Measurements from ENCODE around the gene FGFR3. TPM values are rescaled to one million over a fixed set of nuclear protein-coding genes. Genes with fewer than 3 reads are reported as not detected.

The FGFR3 gene
- 24.0 TPM for polyA plus RNA-seq (2012; ENCODE audit: insufficient read length, low read depth)

DNA sequence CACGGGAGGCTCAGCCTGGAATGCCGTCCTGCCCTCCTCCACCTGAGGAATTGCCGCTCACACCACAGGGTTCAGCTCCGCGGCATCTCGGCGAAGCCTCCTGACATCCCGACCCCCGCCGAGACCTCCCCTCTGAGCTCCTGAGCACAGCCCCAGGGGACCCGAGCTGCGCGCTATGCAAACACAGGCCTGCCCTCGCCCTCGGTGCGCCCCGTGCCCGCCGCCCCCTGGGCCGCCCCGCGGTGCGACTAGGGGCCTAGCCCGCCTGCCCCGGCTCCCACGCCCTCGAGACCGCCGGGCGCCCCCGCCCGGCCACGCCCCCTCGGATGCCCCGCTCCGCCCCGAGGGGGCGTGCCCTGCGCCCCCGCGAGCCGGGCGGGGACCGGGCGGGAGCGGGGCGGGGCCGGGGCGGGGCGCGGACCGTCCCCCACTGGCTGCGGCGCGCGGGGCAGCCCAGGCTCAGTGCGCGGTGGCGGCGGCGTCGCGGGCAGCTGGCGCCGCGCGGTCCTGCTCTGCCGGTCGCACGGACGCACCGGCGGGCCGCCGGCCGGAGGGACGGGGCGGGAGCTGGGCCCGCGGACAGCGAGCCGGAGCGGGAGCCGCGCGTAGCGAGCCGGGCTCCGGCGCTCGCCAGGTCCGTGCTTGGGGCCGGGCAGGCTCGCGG, at the start of gene FGFR3:
Gene FGFR3, plus strand, starts transcription at position 462 of the 664 bp plus-strand sequence. CDS start 642 bp downstream, outside the sequence.
- 0 out of 2 replicates have a peak, but pooled peaks have one; percentile 55 for TF ChIP-seq TAF1 (IDR thresholded peaks at IDR 0.05; ENCODE audit: borderline replicate concordance, insufficient read depth, low read length)
- TF ChIP-seq SIN3A (IDR thresholded peaks at IDR 0.05; ENCODE audit: borderline replicate concordance, insufficient read depth, low read length): no peak

DNA sequence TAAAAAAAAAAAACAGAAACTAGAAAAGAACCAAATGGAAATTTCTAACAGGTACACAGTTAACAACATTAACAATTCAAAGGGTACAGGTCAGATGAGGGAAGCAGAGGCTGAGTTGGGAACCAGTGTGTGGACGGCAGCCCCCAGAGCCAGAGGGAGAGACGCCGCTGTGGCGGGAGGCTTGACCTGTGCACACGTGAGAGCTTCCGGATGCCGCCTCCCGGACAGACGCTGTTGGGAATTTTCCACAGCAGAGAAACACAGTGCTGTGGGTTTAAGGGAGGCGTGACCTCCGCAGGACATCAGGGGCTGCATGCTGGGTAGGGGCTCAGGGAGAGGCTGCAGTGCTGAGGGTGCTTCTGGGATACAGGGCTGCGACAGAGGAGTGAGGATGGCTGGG, 49.5 kb upstream of the FGFR3 start:
- TF ChIP-seq POLR2AphosphoS5 (IDR thresholded peaks at IDR 0.05; ENCODE audit: low read depth, low read length) (no peak), TAF1 (IDR thresholded peaks at IDR 0.05; ENCODE audit: borderline replicate concordance, insufficient read depth, low read length) (no peak), SIN3A (IDR thresholded peaks at IDR 0.05; ENCODE audit: borderline replicate concordance, insufficient read depth, low read length) (no peak), FOXP2 (optimal IDR thresholded peaks at IDR 0.05; ENCODE audit: borderline replicate concordance, extremely low read depth, extremely low read length, insufficient read depth) (no peak)
- TF ChIP-seq, protein P1, sequence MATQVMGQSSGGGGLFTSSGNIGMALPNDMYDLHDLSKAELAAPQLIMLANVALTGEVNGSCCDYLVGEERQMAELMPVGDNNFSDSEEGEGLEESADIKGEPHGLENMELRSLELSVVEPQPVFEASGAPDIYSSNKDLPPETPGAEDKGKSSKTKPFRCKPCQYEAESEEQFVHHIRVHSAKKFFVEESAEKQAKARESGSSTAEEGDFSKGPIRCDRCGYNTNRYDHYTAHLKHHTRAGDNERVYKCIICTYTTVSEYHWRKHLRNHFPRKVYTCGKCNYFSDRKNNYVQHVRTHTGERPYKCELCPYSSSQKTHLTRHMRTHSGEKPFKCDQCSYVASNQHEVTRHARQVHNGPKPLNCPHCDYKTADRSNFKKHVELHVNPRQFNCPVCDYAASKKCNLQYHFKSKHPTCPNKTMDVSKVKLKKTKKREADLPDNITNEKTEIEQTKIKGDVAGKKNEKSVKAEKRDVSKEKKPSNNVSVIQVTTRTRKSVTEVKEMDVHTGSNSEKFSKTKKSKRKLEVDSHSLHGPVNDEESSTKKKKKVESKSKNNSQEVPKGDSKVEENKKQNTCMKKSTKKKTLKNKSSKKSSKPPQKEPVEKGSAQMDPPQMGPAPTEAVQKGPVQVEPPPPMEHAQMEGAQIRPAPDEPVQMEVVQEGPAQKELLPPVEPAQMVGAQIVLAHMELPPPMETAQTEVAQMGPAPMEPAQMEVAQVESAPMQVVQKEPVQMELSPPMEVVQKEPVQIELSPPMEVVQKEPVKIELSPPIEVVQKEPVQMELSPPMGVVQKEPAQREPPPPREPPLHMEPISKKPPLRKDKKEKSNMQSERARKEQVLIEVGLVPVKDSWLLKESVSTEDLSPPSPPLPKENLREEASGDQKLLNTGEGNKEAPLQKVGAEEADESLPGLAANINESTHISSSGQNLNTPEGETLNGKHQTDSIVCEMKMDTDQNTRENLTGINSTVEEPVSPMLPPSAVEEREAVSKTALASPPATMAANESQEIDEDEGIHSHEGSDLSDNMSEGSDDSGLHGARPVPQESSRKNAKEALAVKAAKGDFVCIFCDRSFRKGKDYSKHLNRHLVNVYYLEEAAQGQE (IDR thresholded peaks at IDR 0.05; ENCODE audit: insufficient read depth in 1 of 2, low read depth in 2 of 2, low read length in 2 of 2): no peak

DNA sequence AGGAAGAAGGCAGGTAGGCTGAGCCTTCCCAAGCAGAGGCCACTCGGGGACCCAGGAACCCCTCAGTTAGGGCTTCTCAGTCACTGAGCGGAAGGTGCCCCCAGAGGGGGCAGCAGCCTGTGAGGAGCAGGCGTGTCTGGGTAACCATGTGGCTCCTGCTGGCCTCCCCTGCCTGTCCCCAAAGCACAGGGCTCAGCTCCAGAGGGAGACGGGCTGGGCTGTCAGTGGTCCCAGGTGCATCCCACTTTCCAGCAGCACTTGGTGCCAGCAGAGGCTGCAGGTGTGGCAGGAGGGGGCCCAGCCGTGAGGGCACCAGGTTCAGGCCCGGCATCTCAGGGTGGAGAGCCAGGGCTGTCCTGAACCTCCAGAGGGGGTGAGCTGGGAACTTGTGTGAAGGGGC, 49.1 kb upstream of the FGFR3 start:
- TF ChIP-seq FOXP2 (optimal IDR thresholded peaks at IDR 0.05; ENCODE audit: borderline replicate concordance, extremely low read depth, extremely low read length, insufficient read depth): no peak
- TF ChIP-seq TAF1 (IDR thresholded peaks at IDR 0.05; ENCODE audit: borderline replicate concordance, insufficient read depth, low read length): no peak
- TF ChIP-seq, protein P1 (IDR thresholded peaks at IDR 0.05; ENCODE audit: insufficient read depth in 1 of 2, low read depth in 2 of 2, low read length in 2 of 2): no peak
- TF ChIP-seq POLR2AphosphoS5 (IDR thresholded peaks at IDR 0.05; ENCODE audit: low read depth, low read length): no peak
- no peak for TF ChIP-seq SIN3A (IDR thresholded peaks at IDR 0.05; ENCODE audit: borderline replicate concordance, insufficient read depth, low read length)

DNA sequence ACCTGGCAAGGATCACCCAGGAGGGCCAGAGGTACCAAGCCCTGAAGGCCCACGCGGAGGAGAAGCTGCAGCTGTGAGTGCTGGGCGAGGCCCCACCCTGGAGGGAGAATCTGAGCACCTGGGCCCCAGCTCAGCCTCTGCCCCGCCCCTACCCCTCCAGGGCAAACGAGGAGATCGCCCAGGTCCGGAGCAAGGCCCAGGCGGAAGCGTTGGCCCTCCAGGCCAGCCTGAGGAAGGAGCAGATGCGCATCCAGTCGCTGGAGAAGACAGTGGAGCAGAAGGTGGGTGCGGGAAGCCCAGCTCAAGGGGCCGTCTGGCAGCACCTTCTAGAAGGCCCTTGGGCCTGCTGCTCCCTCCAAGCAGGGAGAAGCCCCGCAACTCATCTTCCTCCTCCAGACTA, 48.5 kb upstream of the FGFR3 start:
- TF ChIP-seq SIN3A (IDR thresholded peaks at IDR 0.05; ENCODE audit: borderline replicate concordance, insufficient read depth, low read length) (no peak), TAF1 (IDR thresholded peaks at IDR 0.05; ENCODE audit: borderline replicate concordance, insufficient read depth, low read length) (no peak), FOXP2 (optimal IDR thresholded peaks at IDR 0.05; ENCODE audit: borderline replicate concordance, extremely low read depth, extremely low read length, insufficient read depth) (no peak), POLR2AphosphoS5 (IDR thresholded peaks at IDR 0.05; ENCODE audit: low read depth, low read length) (no peak)
- TF ChIP-seq, protein P1 (IDR thresholded peaks at IDR 0.05; ENCODE audit: insufficient read depth in 1 of 2, low read depth in 2 of 2, low read length in 2 of 2): no peak

DNA sequence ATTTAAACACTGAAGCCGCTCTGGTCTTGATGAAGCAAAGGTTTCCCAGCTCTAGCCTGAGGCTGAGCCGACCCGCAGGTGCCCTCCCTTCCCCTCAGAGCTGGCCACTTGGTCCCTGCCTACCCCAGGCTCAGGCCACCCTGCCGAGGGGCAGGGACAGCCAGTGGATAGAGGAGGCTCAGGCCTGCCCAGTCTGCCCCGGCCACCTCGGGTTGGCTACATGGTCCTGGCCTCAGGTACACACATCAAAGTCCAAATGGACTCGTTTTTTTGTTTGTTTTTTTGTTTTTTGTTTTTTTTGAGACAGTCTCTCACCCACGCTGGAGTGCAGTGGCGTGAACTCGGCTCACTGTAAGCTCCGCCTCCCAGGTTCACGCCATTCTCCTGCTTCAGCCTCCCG, 47.9 kb upstream of the FGFR3 start:
- TF ChIP-seq POLR2AphosphoS5 (IDR thresholded peaks at IDR 0.05; ENCODE audit: low read depth, low read length): peak; percentile 5
- no peak for TF ChIP-seq SIN3A (IDR thresholded peaks at IDR 0.05; ENCODE audit: borderline replicate concordance, insufficient read depth, low read length)

DNA sequence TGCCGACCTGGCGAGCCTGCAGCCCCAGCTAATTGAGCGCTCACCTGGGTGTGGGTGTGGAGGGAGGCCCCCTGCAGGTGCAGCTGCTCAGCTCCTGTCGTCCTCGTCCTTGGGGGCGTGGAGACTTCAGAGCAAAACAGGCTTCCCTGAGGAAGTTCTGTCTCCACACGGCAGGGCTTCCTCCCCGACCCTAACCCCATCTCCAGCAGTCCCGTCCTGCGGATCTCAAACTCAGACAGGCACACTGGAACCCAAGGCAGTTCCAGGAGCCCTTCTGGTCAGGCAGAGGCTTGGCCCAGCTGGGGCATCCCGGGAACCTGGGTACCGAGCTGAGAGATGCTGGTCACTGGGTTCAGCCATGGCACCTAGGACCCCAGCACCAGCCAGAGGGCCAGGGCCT, 47.4 kb upstream of the FGFR3 start:
- TF ChIP-seq SIN3A (IDR thresholded peaks at IDR 0.05; ENCODE audit: borderline replicate concordance, insufficient read depth, low read length) (no peak), FOXP2 (optimal IDR thresholded peaks at IDR 0.05; ENCODE audit: borderline replicate concordance, extremely low read depth, extremely low read length, insufficient read depth) (no peak), TAF1 (IDR thresholded peaks at IDR 0.05; ENCODE audit: borderline replicate concordance, insufficient read depth, low read length) (no peak), POLR2AphosphoS5 (IDR thresholded peaks at IDR 0.05; ENCODE audit: low read depth, low read length) (no peak)
- TF ChIP-seq, protein P1 (IDR thresholded peaks at IDR 0.05; ENCODE audit: insufficient read depth in 1 of 2, low read depth in 2 of 2, low read length in 2 of 2): no peak

All from PFSK-1 (cell line).